ENCODE results near the gene CHORDC1.
A peak's percentile ranks its signal among the peaks of the same experiment; 100 is the strongest.
"Not testable (repeated sequence)": the region's sequence is repeated elsewhere in the genome, so short reads cannot be mapped to it uniquely, and the experiment has no call there.

CHORDC1 gene

DNA sequence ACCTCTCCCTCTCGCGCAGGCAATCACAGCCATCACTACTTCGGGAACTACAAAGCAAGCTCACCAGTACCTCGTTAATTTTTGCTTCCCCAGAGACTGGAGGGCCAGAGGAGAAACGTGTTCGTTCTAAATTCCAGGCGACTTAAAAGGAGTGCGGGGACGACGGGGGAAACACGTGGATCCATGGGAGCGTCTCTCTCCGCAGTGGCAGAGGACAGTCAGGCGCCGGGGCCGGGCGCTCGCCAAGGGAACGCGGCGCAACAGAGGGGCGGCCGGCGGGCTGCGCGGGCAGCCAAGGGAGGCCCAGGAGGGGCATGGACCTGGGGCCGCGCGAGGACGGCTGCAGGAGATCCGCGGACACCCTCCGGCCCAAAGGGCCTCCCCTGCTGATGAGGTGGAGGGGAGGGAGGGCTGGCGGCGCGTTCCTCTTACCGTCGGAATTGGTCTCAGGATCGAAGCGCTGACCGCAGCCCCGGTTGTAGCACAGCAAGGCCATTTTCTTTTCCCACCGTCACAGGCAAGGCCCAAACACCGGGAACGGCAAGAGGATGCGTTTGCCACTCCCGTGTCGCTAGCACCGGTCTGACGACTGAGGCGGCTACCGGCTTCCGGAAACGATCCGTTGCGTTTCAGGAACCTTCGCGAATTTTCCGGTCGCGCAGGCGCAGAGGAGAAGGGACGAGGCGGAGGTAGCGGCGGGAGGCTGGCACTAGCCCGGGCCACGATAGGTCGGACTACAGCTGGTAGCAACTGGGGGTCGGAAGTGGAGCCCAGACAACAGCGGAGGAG, at the start of gene CHORDC1:
CHORDC1 (minus strand) TSS at position 591 of the 789 bp plus-strand sequence; CDS start at position 496, 95 bp downstream.
- DNase-seq: peak; percentile 96

DNA sequence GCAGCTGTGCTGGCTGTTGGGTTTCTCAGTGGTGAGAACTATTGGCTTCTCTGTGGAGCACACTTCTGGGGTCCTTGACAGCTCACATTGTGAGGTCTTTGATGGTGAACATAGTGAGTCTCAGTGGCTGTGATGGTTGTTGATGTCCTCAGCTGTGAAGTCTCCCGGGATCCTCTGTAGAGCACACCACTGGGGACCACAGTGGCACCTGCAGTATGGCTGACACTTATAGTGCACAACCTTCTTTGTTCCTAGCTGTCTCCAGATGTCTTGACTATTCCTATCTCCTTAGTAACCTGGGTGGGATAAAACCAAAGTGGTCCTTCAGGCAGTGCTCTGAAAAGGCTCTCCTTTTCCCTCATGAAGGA, 34.3 kb upstream of the CHORDC1 start:
- DNase-seq: no peak

DNA sequence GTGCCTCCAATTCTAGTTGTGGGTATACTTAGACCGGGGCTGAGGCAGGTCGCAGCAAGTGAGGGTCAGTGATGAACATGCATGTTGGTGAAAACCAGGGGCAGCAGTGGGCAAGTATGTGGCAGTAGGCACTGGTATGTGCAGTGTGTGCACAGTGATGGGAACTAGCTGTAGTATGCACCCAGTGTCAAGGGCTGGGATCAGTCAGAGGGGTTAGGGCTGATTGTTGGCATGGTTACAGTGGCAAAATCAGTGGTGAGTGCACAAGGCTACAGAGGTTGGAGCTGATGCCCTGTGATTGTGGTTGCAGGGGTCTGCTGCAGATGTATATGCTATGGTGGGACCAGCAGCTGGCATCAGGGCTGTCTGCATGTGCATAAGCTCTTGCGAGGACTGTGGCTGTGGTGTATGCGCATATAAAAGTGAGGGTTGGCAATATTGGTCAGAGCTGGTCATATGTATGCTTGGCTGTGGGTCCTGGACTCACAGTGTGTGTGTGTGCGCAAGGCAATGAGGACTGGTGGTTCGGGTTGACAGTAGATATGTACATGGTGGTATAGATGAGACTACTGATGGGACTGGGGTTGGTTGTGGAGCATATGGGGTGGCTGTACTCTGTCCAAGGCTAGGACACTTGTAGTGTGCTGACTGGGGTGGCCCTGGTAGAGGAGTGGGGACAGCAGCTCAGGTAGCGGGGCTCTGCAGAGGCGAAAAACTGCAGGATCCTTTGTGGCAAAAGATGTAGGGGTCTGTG, 33.7 kb upstream of the CHORDC1 start:
- DNase-seq: no peak

DNA sequence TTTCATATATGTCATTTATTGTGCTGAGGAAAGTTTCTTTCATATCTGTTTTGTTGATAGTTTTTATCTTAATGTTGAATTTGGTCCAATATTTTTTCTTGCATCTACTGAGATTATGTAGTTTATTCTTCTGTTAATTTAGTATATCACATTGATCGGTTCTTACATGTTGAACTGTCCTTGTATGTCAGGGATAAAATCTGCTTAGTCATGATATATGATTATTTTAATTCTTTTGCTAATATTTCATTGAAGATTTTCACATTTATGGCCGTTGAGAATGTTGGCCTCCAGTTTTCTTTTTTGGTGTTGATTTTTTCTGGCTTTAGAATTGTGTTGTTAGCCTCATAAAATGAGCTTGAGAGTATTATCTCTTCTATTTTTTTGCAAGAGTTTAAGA, 31.2 kb upstream of the CHORDC1 start:
- DNase-seq: no peak

DNA sequence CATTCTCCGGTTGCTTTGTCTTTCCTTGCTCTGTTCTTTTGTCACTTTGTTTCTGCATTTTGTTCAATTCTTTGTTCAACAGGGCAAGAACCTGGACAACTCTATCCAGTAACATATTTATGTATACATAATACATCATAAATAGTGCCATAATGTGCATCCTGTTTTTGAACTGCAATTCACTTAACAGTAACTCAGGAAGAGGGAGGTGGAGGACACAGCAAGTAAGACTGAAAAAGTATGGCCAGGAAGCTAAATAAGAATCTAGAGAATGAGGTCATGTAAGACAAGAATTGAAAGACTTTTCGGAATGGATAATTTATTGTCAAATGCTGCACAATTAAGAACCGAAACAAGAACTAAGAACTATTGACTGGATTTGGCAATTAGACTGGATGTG, 29.2 kb upstream of the CHORDC1 start:
- no peak for DNase-seq

DNA sequence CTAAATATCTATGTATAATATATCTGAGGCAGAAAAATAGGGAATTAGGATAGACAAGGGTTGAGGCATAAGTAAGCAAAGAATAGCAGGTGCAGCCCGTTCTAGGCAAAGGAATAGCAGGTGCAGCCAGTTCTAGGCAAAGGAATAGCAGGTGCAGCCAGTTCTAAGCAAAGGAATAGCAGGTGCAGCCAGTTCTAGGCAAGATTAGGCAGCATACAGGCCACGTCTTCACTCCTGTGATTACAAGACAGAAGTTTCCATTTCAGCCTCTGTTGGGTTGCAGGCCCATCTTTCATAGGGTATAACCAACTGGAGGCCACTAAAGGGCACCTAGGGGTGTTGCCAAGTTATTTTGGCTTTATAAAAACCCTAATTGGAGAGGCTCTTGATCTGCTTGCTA, 28.8 kb upstream of the CHORDC1 start:
- DNase-seq: no peak

DNA sequence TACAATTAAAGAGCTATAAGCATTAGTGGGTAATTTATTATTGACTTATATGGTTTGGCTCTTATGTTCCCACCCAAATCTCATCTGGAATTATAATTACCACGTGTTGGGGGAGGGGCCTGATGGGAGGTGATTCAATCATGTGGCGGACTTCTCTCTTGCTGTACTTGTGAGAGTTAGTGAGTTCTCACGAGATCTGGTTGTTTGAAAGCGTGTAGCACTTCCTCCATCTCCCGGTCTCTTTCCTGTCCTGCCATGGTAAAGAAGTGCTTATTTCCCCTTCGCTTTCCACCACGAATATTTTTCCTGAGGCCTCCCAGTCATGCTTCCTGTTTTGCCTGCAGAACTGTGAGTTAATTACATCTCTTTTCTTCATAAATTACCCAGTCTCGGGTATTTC, 28.1 kb upstream of the CHORDC1 start:
- peak; percentile 22 for DNase-seq

DNA sequence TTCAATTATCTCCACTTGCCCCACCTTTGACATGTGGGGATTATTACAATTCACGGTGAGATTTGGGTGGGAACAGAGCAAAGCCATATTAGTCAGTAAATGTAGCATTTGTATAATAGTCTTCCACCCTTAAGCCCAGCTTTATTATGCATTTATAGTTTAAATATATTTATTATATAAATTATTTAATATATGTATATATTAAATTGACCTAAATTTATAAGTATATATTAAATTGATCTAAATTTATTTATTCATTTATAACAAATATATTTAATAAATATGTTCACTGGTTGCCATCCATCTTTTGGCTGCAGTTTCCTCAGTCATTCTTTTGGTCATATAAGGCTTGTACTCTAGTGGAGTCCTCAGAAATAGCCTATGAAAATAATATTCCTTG, 23.6 kb upstream of the CHORDC1 start:
- DNase-seq: no peak

DNA sequence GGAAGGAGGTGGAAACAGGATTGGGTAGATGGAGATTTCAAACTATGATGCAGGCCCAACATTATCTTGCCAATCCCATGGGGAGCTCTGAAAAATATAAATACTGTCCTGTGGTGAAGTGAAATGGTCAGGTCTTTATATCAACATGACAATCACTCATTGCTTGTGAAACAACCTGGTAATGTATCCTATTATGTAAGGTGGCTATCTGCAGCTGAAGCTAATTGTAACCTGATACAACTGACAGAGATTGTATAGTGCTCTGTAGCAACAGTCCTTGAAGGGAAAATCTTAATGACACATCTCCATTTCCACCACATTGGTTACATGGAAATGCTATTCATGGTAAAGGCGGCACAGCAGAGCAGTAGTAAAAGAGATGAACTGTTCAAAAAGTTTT, 20.7 kb upstream of the CHORDC1 start:
- no peak for DNase-seq

DNA sequence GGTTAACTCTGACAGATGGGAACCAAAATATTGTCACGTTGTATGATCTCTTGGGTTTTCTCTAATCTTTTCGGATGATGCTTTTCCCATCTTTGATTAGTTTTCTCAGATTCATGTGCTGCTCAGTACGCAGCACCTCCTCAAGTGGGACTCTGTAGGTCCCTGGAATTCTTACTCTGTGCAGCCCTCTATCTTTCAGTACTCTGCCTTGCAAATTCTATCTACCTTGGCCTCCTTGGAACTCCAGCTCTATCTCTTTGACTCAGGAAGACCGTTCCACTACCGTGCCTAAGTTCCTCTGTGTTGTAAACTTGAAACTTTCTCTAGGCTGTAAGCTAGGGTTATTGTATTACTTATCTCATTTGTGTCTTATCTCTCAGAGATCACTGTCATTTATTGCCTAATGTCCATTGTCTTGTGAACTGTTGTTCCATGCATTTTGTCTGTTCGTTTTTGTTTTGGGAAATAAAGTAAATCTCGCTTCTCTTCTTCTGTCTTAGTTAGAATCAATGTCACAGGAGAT, 20.1 kb upstream of the CHORDC1 start:
- DNase-seq: no peak

DNA sequence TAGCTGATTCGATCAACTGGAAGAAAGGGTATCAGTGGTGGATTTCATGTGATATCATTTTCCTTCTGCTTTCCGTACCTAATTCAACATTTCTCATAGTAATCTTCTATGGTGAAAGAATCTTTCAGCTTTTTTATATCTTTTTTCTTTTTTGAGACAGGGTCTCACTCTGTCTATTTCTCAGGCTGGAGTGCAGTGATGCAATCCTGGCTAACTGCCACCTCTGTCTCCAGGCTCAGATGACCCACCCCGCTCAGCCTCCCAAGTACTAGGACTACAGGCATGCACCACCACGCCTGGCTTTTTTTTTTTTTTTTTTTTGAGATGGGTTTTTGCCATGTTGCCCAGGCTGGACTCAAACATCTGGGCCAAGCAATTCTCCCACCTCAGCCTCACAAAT, 18.6 kb upstream of the CHORDC1 start:
- no peak for DNase-seq

DNA sequence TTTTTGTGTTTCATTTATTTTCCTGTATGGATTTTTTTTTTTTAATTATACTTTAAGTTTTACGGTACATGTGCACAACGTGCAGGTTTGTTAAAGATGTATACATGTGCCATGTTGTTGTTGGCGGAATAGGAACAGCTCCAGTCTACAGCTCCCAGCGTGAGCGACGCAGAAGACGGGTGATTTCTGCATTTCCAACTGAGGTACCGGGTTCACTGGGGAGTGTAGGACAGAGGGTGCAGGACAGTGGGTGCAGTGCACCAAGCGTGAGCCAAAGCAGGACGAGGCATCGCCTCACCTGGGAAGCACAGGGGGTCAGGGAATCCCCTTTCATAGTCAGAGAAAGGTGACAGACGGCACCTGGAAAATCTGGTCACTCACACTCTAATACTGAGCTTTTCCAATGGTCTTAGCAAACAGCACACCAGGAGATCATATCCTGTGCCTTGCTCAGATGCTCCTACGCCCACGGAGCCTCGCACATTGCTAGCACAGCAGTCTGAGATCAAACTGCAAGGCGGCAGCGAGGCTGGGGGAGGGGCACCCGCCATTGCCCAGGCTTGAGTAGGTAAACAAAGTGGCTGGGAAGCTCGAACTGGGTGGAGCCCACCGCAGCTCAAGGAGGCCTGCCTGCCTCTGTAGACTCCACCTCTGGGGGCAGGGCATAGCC, 17.3 kb upstream of the CHORDC1 start:
- DNase-seq: not testable (repeated sequence)

DNA sequence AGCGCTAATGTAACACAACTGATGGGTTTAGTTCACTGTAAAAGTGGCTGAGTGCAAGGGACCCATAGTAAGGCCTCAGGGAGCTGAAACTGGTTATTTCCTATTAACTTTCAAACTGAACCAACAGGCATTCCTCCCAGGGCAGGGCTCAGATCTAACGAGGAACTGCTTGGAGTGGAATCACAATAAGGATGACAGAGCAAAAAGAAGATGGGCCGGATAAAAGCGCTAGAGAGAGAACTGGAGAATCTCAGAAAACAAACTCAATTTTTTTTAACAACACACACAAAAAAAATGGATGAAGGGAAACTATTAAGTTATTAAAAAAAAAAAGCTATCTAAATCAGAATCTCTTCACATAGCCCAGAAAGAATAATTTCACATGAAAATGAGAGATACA, 14.2 kb upstream of the CHORDC1 start:
- DNase-seq: no peak

DNA sequence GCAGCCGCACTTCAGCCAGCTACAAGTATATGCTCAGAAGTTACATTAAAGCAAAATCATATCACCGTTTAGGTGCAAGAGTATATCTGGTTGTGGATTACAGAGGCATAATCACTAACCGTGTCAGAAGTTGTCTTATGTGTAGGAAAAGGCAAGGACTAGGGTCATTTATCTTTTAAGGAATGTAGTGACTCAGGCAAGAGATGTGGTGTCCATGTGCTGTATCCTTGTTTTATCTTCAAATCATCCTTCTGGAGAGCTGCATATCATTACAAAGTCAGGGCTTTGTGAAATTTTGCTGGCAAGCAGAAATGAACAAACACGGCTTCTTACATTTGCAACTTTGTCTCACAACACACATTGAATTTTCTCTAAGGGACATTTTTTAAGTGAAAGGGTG, 12.7 kb upstream of the CHORDC1 start:
- no peak for DNase-seq

DNA sequence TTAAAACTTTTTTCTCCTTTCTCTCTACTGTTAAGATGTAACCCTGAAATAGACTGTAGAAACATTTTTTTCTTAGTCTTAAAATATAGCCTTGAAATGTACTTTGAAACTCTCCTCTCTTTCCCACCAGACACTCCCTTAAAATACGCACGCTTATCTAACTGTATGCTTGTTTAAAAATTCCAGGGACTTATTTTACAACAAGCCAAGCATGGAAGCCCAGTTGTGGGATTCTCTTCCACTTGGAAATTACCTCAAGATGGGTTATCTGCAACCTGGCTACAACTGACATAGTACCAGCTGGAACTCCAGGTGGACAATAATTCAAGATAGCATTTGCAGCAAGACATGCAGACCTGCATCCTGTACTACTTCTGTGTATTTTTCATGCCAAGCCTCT, 12.1 kb upstream of the CHORDC1 start:
- DNase-seq: no peak

DNA sequence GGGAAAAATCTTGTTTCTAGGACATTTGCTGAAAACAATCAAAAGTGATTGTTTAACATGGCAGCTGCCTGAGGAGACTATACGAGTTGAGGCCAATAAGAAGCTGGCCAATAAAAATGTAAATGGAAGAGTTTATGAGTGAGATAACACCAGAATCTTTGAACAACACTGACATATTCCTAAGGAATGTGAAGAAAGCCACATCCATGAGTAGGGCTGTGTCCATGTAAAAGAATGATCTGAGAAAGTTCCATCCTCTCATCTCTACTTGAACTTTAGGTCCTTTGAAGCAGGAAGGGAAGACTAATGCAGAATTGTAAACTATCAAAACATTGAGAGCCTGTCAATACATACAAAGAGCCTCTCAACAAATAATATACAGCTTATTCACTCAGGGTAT, 6.9 kb upstream of the CHORDC1 start:
- no peak for DNase-seq

DNA sequence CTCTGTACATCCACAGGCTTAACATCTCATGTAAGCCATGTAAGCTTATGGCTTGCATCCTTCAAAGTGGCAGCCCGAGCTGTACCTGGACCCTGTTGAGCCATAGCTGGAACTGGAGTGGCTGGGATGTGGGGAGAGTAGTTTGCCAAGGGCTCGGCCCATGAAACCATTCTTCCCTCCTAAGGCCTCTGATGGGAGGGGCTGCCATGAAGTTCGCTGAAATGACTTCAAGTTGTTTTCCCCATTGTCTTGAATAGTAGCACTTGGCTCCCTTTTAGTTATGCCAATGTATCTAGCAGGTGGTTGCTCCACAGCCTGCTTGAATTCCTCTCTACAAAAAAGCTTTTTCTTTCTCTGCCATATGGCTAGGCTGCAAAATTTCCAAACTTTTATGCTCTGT, 5.2 kb upstream of the CHORDC1 start:
- no peak for DNase-seq

DNA sequence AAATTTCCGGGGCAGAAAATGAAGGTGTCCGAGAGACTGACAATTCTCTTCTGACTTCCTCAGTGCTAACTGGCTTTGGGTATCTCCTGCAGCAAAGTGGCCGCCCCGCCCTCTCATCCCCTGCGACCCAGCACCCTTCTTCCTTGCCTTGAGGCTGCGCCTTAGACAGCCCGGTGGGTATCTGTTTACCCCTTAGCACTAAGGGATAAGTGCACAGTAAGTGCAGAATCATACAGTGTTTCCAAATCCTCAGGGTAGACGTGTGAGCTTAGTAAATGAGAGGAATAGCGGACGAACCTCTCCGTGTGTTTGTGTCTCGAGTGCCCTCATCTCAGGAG, 368 bp upstream of the CHORDC1 start:
- DNase-seq: no peak

DNA sequence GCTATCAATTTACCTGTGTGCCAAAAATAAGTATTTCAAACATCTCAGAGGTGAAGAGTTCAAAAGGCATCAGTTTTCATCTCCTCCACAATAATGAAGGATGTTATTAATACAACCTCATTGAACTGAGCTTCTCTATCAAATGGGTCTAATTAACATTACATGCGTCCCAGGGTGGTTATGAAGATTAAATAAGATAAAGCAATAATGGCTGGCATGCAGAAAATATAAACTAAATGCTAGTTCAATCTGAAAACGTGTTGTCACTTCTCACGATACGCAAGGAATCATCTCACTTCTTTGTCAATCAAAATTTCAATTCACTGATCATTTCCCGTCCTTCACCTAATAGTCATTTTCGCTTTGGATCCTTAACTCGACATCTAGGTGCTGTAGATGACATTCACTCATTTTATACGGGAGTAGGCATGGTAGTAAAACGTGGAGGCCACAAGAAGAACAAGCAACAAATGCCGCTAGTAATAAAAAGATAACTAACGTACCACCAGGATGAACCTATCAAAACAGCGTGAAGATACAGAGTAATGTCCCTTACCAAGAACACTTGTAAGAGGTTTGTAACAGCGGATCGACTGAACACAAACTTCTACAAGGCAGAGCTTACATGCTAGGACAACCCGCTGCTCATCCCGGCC, 918 bp downstream of the CHORDC1 start:
- DNase-seq: peak; percentile 10

DNA sequence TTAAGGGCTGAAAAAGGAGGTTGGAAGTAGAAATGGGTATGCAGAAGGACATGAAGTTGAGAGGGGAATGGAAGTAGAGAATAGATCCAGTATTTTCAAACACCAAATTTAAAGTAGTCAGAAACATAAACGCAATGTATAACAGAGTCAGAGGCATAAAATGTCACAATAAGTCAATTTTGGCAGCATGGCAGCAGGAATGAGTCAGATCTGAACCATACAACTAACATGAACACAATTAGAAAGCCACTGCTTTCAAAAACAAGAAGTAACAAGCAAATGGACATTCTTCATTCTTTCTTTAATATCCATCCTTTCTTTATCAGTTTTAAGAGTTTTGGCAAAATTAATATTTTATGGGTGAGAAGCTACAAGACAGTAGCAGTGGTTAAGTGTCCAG, 2.5 kb downstream of the CHORDC1 start:
- DNase-seq: peak; percentile 30

DNA sequence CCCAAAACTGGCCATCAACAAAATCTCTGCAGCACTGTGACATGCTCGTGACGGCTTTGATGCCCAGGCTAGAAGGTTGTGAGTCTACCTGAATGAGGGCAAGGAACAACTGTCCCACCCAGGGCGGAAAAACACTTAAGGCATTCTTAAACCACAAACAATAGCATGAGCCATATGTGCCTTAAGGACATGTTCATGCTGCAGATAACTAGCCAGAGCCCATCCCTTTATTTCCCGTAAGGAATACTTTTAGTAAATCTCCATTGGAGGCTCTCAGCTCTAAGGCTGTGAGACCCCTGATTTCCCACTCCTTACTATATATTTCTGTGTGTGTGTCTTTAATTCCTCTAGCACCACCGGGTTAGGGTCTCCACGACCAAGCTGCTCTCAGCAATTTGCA, 3.4 kb downstream of the CHORDC1 start:
- DNase-seq: no peak

DNA sequence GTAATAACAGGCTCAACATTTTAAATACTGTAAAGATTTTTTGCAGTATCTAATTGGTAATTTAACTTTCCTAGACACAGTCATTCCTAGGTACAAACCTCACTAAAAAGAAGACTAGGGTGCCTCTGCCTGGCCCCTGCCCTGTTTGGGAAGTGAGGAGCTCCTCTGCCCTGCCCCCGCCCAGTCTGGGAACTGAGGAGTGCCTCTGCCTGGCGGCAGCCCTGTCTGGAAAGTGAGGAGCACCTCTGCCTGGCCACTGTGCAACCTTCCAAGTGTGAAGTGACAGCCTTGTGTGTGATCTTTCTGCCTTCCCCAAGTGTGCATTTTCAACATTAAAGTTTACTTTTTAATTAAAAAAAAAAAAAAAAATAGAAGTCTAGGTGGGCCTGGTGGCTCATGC, 4.2 kb downstream of the CHORDC1 start:
- peak; percentile 7 for DNase-seq

DNA sequence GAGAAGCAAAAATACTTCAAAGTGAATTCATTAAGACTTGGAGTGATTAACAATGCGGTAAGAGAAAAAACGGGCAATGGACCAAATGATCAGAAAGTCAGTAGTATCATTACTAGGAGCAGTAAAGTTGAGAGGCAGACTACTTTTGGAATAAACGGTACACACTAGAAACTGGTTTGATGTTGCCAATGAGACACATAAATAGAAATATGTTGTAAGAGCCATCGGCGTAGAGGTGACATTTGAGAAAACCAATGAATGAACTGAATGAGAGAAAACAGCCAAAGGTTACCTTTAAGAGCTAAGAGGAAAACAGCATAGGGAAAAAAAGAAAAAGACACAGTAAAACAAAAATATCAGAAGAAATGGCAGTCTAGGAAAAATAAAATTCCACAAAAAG, 6.2 kb downstream of the CHORDC1 start:
- DNase-seq: no peak
